ENCODE data around the gene CUZD1.
"Not testable (repeated sequence)": the region's sequence is repeated elsewhere in the genome, so short reads cannot be mapped to it uniquely, and the experiment has no call there.

CUZD1 gene, protein sequence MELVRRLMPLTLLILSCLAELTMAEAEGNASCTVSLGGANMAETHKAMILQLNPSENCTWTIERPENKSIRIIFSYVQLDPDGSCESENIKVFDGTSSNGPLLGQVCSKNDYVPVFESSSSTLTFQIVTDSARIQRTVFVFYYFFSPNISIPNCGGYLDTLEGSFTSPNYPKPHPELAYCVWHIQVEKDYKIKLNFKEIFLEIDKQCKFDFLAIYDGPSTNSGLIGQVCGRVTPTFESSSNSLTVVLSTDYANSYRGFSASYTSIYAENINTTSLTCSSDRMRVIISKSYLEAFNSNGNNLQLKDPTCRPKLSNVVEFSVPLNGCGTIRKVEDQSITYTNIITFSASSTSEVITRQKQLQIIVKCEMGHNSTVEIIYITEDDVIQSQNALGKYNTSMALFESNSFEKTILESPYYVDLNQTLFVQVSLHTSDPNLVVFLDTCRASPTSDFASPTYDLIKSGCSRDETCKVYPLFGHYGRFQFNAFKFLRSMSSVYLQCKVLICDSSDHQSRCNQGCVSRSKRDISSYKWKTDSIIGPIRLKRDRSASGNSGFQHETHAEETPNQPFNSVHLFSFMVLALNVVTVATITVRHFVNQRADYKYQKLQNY

DNA sequence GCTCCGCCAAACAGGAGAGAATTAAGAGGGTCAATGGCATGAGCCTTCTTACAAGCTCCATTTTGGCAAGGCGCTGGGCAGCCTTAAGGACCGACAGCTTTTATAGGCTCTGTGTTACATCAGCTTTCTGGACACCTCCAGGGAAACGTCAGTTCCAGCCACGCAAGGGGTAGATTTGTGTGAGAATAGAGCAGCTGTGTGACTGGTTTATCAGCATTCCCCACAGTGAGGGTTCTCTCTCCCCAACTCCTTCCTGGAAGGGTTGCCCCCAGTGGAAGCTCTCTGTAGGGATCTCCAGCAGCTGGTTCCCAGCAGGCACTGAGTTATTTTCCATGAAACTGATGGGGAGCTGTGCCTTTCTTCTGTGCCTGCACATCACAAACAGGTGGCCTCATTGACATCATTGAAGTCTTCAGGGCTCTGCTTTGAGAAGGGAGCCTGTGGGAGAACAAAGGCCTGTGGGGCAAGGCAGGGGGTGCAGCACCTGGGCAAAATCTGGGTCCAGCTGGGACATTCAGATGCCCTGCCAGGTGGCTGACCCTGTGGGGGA lies at the start of gene CUZD1:
Gene CUZD1 (minus strand): TSS at position 75 of the 550 bp plus-strand sequence. CDS start 14 bp downstream, at position 61.
- DNase-seq, result no peak

DNA sequence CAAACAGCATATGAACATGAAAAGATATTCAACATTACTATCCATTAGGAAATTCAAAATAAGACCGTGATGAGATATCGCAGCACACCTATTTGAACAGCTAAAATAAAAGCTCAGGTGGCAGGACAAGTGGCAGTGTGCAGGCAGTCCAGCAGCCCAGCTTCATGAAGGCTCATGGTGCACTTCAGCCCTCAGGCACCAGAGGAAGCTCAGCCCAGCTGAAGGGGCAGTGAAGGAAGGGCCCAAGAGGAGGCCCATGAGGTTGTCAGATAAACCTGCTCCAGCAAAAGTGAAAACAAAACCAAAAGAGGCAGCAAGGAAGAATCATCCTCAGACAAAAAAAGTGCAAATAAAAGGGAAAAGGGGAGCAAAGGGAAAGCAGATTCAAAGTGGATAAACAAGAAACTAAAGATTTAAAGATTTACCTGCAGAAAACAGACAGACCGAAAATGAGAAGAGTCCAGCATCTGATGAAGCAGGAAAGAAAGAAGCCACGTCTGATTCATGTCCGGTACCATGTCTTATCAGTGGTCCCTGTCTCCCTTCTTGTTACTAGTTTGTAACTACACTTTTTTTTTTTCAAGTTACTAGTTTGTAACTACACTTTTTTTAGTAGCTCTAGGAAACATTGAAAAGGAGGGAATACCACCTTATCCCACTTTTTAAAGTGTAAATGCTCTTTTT lies 48.7 kb upstream of the CUZD1 start:
- peak; percentile 34 for DNase-seq

DNA sequence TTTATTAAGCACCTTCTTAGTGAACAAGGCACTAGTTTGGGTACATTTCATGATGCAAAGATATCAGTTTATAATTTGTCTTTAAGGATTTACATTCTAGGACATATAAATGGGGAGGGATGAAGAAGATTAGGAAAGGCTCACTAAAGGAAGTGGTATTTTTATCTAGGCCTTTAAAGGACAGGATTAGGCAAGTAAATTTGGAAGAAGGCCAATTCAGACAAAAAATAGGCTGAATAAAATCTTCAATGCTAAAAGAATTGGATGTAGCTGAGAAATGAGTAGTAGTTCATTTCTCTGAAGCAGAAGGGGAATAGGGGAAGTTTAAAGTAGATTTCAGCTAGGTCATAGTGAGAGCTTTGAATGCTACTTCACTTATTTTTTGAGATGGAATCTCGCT lies 38.5 kb upstream of the CUZD1 start:
- peak; percentile 69 for DNase-seq

GRCh38 chr10:122882766-122883165 lies 37.1 kb upstream of the CUZD1 start:
- peak; percentile 69 for DNase-seq

DNA sequence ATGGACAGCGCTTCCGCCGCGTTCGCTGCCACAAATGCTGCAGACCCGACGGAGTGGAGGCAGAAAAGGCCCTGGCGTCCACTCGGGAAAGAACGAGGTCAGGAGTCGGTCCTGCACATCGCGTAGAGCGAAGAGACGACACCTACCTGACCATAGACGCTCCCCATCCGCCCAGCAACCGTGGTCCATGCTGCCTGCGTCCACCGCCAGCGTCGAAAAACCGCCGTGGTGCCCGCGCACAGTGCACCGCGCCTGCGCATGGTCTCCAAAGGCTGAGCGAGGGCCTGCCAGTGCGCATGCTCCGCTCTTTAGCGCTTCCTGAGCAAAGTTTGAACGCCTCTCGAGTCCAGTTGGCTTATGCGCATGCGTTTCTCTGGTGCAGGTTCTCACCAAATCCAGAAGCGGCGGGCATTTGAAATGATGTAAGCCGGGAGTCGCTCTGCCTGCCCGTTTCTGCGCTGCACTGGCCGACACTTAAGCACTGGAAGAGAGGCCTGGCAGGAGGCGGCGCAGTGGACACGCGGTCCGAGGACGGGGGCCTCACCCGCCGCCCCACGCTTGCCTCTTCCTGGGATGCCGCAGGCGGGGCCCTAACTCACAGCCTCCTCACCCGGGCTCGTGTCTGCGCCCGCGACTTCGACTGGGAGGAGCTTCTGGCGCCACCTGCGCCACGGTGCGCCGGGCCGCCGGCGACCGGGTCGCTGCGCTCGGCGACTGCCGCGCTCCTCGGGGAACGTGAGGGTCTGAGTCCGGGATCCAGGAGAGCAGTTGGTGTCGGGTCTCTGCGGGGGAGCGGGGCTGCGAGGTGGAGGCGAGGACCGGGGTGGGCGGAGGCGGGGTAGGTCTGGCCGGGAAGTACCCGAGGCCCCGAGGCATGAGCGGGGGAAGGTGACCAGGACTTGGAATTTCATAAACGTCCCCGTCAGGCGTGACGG lies 33.9 kb upstream of the CUZD1 start, which contains the start of gene FAM24B:
Gene FAM24B (minus strand): TSS at position 243 of the 935 bp plus-strand sequence. CDS start 29,066 bp downstream, outside the sequence.
- peak; percentile 99 for DNase-seq

DNA sequence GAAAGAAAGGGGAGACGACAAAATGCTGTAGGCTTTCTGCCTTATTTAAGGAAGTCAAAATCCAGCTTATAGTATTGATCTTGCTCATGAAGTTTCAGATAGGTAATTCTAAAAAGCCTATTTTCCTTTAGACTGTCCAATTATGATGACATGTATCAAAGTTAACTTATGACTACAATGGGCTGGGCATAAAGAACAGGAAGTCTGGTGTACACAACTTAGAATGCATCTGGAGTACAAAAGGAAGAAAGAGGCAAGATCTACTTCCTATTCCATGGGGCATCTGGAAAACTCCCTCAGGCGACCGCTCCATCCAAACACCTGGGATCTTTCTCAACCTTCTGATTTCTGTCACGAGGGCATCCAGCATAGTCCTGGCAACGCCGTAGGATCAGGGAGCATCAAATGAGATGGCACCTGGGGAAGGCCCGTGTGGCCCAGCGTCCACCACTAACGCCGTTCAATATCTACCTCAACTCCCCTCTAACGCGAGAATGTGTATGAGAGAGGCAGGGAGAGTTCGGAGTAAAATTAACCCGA lies 33.2 kb upstream of the CUZD1 start:
- DNase-seq, result peak; percentile 50

DNA sequence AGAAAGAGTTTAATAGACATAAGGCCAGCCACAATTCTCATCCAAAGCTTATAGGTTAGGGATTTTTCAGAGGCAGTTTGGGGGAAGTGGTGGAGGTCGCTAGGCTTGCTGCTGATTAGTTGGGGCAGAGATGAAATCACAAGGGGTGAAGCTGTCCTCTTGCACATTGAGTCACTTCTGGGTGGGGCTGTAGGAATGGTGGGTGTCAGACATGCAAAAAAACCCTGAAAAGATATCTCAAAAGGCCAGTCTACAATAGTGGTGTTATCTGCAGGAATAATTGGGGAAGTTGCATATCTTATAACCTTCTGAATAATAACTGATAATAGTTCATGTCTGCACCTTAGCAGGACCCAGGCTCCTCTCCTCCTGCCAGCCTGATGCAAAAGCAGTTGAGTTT lies 31.6 kb upstream of the CUZD1 start:
- peak; percentile 90 for DNase-seq

DNA sequence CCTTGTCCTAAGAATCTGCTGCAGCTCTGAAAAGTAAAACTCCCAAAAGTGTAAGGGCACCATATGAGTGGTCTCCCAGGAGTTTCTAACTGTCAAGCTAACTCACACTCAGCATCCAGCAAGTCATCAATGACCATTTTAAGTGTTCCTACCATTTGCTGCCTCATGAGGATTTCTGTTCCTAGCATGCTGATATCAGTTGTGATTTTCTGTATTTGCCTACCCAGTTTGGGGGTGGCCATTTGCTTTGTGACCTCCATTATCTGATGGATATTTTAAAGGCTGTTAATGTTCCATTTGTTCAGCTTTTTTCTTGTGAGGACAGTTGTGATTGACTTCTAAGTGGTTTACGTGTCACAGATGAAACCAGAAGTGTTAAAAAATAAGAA lies 30.8 kb upstream of the CUZD1 start:
- DNase-seq, result no peak

GRCh38 chr10:122875843-122876466 lies 30.3 kb upstream of the CUZD1 start:
- DNase-seq, result peak; percentile 33

DNA sequence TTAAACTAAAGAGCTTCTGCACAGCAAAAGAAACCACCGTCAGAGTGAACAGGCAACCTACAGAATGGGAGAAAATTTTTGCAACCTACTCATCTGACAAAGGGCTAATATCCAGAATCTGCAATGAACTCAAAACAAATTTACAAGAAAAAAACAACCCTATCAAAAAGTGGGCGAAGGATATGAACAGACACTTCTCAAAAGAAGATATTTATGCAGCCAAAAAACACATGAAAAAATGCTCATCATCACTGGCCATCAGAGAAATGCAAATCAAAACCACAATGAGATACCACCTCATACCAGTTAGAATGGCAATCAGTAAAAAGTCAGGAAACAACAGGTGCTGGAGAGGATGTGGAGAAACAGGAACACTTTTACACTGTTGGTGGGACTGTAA lies 26.3 kb upstream of the CUZD1 start:
- not testable (repeated sequence) for DNase-seq

GRCh38 chr10:122868768-122869167 lies 23.1 kb upstream of the CUZD1 start:
- not testable (repeated sequence) for DNase-seq

DNA sequence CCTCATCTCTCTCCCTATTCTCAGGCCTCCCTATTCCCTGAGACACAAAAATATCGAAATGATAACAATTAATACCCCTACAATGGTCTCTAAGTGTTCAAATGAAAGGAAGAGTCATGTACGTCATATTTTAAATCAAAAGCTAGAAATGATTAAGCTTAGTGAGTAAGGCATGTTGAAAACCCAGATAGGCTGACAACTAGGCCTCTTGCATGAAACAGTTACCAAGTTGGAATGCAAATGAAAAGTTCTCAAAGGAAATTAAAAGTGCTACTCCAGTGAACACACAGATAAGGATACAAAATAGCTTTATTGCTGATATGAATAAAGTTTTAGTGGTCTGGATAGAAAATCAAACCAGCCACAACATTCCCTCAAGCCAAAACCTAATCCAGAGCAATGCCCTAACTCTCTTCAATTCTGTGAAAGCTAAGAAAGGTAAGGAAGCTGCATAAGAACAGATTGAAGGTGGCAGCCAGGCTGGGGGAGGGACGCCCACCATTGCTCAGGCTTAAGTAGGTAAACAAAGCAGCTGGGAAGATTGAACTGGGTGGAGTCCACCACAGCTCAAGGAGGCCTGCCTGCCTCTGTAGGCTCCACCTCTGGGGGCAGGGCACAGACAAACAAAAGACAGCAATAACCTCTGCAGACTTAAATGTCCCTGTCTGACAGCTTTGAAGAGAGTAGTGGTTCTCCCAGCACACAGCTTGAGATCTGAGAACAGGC lies 21.3 kb upstream of the CUZD1 start:
- DNase-seq, result not testable (repeated sequence)

DNA sequence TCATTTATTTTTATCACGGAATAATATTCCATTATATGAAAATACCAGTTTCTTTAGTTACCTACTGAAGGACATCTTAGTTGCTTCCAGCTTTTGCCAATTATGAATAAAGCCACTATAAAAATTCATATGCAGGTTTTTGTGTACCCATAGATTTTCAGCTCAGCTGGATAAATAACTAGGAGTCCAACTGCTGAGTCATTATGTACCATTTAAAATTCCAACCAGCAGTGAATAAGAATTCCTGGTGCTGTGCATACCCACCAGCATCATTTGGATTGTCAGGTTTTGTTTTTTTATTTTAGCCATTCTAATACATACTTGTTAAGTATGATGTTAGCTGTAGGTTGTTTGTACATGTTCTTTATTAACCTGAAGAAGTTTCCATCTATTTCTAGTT lies 19.2 kb upstream of the CUZD1 start:
- no peak for DNase-seq

DNA sequence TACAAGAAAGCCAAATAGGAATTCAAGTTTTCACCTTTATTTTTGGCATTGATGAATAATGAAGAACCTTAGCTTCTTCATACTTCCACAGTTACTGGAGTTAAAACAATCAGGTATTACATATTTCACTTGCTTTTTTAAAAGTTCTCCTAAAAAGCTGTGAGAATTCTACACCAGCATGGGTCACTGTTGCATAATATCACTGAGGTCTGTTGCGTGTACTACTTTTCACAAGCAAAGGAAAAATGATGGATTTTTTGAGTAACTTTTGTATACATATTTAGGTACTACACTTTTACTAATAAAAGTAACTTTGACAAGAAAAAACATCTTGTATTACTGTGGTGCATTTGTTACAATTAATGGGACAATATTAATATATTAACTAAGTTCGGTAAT lies 18.5 kb upstream of the CUZD1 start:
- DNase-seq, result no peak

GRCh38 chr10:122863216-122864193 lies 17.8 kb upstream of the CUZD1 start:
- DNase-seq, result no peak

- DNase-seq, result peak; percentile 20
Observed at GRCh38 chr10:122861711-122862161, 16.1 kb upstream of the CUZD1 start.

DNA sequence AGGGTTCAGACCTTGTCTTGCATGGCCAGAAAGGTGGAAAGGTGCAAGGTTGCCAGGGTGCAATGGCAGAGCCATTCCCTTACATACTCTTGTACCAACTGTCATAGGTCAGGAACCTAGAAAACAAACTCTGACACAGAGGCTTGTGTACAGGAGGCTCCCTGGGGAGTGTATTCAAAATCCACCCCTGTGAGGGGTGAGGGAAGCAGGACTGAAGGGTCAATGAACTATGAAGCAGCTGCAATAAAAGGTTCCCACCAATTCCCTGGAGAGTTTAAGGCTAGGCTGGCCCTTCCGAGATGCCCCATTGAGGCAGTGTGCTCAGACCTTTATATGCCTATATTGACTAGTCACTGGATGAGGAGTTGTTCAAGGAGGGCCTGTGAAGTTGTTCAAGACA lies 13.9 kb upstream of the CUZD1 start:
- no peak for DNase-seq

DNA sequence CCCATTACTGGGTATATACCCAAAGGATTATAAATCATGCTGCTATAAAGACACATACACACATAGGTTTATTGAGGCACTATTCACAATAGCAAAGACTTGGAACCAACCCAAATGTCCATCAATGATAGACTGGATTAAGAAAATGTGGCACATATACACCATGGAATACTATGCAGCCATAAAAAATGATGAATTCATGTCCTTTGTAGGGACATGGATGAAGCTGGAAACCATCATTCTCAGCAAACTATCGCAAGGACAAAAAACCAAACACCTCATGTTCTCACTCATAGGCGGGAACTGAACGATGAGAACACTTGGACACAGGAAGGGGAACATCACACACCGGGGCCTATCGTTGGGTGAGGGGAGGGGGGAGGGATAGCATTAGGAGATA lies 12.4 kb upstream of the CUZD1 start:
- not testable (repeated sequence) for DNase-seq

DNA sequence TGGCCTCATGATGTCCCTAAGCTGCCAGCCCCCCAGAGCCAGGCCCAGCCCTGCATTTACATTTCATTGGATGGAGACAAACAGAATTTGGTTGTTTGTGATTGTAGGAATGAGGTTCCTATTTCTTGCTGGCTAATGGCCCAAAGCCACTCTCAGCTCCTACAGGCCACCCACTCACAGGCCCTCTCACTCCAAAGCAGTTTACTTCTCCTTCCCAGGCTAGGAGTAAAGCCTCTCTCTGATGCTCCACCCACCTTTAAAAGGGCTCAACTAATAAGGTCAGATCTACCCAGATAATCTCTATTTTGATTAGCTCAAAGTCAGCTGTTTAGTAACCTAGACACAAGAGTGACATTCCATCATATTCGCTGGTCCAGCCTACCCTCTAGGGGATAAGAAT lies 11.2 kb upstream of the CUZD1 start:
- no peak for DNase-seq
